Embryonic facial prominence (tissue), 1 donor: ENCODE measurements around the gene IL1RL1.

ENCODE experiments used
- DNase-seq: peaks from one replicate; pipeline ENCODE4 v3.0.0-alpha.2; 2016; ENCODE audit errors: extremely low spot score

IL1RL1 gene

GRCh38 chr2:102310964-102311640 lies at the start of gene IL1RL1:
TSS of gene IL1RL1 (plus strand) at chr2:102311563. CDS start at chr2:102338265, 26,702 bp downstream.
- DNase-seq = no peak

GRCh38 chr2:102262216-102263129 lies 48.9 kb upstream of the IL1RL1 start:
- DNase-seq = no peak

- DNase-seq = no peak
These were observed 46.4 kb upstream of the IL1RL1 start for GRCh38 chr2:102264952-102265351.

- no peak for DNase-seq
These were observed 45.2 kb upstream of the IL1RL1 start for GRCh38 chr2:102266204-102266603.

- DNase-seq = no peak
These were observed 43.6 kb upstream of the IL1RL1 start for GRCh38 chr2:102267774-102268173.

GRCh38 chr2:102268510-102269199 lies 42.7 kb upstream of the IL1RL1 start:
- no peak for DNase-seq

- no peak for DNase-seq
These were observed 42.2 kb upstream of the IL1RL1 start for GRCh38 chr2:102269200-102269524.

- no peak for DNase-seq
These were observed 39.5 kb upstream of the IL1RL1 start for GRCh38 chr2:102271844-102272243.

GRCh38 chr2:102273619-102274211 lies 37.6 kb upstream of the IL1RL1 start:
- no peak for DNase-seq

GRCh38 chr2:102276549-102277201 lies 34.7 kb upstream of the IL1RL1 start:
- DNase-seq = no peak

- DNase-seq = no peak
These were observed 34.1 kb upstream of the IL1RL1 start for GRCh38 chr2:102277202-102277700.

- no peak for DNase-seq
These were observed 32.5 kb upstream of the IL1RL1 start for GRCh38 chr2:102278720-102279390.

- no peak for DNase-seq
These were observed 32.0 kb upstream of the IL1RL1 start for GRCh38 chr2:102279391-102279735.

GRCh38 chr2:102282678-102283091 lies 28.7 kb upstream of the IL1RL1 start:
- no peak for DNase-seq

- DNase-seq = no peak
These were observed 27.4 kb upstream of the IL1RL1 start for GRCh38 chr2:102283996-102284395.

GRCh38 chr2:102284611-102285010 lies 26.8 kb upstream of the IL1RL1 start:
- no peak for DNase-seq

- DNase-seq = no peak
These were observed 26.0 kb upstream of the IL1RL1 start for GRCh38 chr2:102285368-102285767.

GRCh38 chr2:102286041-102286440 lies 25.3 kb upstream of the IL1RL1 start:
- no peak for DNase-seq

- DNase-seq = no peak
These were observed 22.2 kb upstream of the IL1RL1 start for GRCh38 chr2:102289129-102289528.

- DNase-seq = no peak
These were observed 20.8 kb upstream of the IL1RL1 start for GRCh38 chr2:102290594-102290993.
